A673 (cell line): Measurements from ENCODE around the gene TEX48.

Experiments
- CTCF ChIP-seq: fragments of 300-800, 200-600 bp; sonication (generic); conservative IDR thresholded peaks from 2 replicates; pipeline ENCODE4 v1.5.1; 2017; ENCODE audit warnings: low read depth, mild to moderate bottlenecking, antibody characterized with exemption, low read length, moderate library complexity, mixed read lengths
- EZH2 ChIP-seq: fragments of 200-600 bp; sonication (generic); IDR thresholded peaks from 2 replicates; pipeline ENCODE4 v1.6.1; 2017; ENCODE audit warnings: borderline replicate concordance, low read depth, mild to moderate bottlenecking, mixed read lengths, antibody characterized with exemption, low read length; ENCODE audit not compliant: poor library complexity, severe bottlenecking

GRCh38 chr9:114669961-114670360 is 12.0 kb downstream of the TEX48 start:
- TF ChIP-seq CTCF (no peak), EZH2 (no peak)
